WTC11 (cell line): ENCODE data around the gene CD2BP2. TPM values are rescaled to one million over a fixed set of nuclear protein-coding genes. Genes with fewer than 3 reads are reported as not detected.
A peak's percentile ranks its signal among the peaks of the same experiment; 100 is the strongest.

Experiments used
- ATAC-seq: fragments of 200-7000 bp; cut with Tn5 transposase; 2 replicates; pipeline ENCODE4 v1.10.0; 2021; ENCODE audit warnings: mild to moderate bottlenecking, moderate library complexity
- CTCF ChIA-PET: fragments of 300-600 bp; sonication (Branson Sonifier 250); formaldehyde crosslinking; loops from one replicate; lab custom pipeline; 2021; ENCODE audit warnings: antibody characterized with exemption; lab: Charles Lee
- POLR2A ChIA-PET: fragments of 350-600 bp; sonication (Branson Sonifier 250); formaldehyde crosslinking; loops from one replicate; lab custom pipeline; 2021; ENCODE audit warnings: antibody characterized with exemption; lab: Charles Lee
- DNase-seq: peaks from one replicate; pipeline ENCODE4 v3.0.0; 2021; ENCODE audit warnings: low spot score
- H3K27ac Mint-ChIP-seq: 2 replicates; pipeline ENCODE4 v1.8.0; 2021; ENCODE audit warnings: mixed read lengths
- H3K27me3 Mint-ChIP-seq: 2 replicates; pipeline ENCODE4 v1.8.0; 2021; ENCODE audit warnings: low read depth, mild to moderate bottlenecking, moderate library complexity, mixed read lengths
- H3K36me3 Mint-ChIP-seq: 2 replicates; pipeline ENCODE4 v1.8.0; 2021; ENCODE audit warnings: mixed read lengths
- H3K4me1 Mint-ChIP-seq: 2 replicates; pipeline ENCODE4 v1.8.0; 2022; ENCODE audit warnings: mixed read lengths
- H3K4me3 Mint-ChIP-seq: 2 replicates; pipeline ENCODE4 v1.8.0; 2021; ENCODE audit warnings: mild to moderate bottlenecking, moderate library complexity, mixed read lengths
- H3K9me3 Mint-ChIP-seq: 2 replicates; pipeline ENCODE4 v1.8.0; 2021; ENCODE audit warnings: mixed read lengths
- CREB1 ChIP-seq: sonication (generic); formaldehyde crosslinking; IDR thresholded peaks from 2 replicates; pipeline ENCODE4 v1.8.0; 2023; ENCODE audit warnings: mild to moderate bottlenecking, missing genetic modification reagents
- ESRRA ChIP-seq: sonication (generic); formaldehyde crosslinking; IDR thresholded peaks from 2 replicates; pipeline ENCODE4 v1.8.1; 2022; ENCODE audit warnings: mild to moderate bottlenecking, missing genetic modification reagents, borderline replicate concordance
- JAZF1 ChIP-seq: fragments of 250-450 bp; sonication (Bioruptor Pico); IDR thresholded peaks from 2 replicates; pipeline ENCODE4 v1.9.0; 2021; ENCODE audit warnings: moderate library complexity, mild to moderate bottlenecking, inconsistent platforms
- MYBL2 ChIP-seq: sonication (generic); formaldehyde crosslinking; IDR thresholded peaks from 2 replicates; pipeline ENCODE4 v1.8.1; 2023; ENCODE audit warnings: mild to moderate bottlenecking, moderate library complexity, missing genetic modification reagents
- NFE2L1 ChIP-seq: sonication (generic); formaldehyde crosslinking; IDR thresholded peaks from 2 replicates; pipeline ENCODE4 v1.8.1; 2023; ENCODE audit warnings: missing genetic modification reagents
- NR1H2 ChIP-seq: sonication (generic); formaldehyde crosslinking; IDR thresholded peaks from 2 replicates; pipeline ENCODE4 v1.9.0; 2021; ENCODE audit warnings: mild to moderate bottlenecking, moderate library complexity, missing genetic modification reagents
- PRDM15 ChIP-seq: sonication (generic); formaldehyde crosslinking; IDR thresholded peaks from 2 replicates; pipeline ENCODE4 v1.8.0; 2022; ENCODE audit warnings: missing genetic modification reagents
- PREB ChIP-seq: sonication (generic); formaldehyde crosslinking; IDR thresholded peaks from 2 replicates; pipeline ENCODE4 v1.8.1; 2022; ENCODE audit warnings: mild to moderate bottlenecking, missing genetic modification reagents, moderate library complexity, borderline replicate concordance
- RORB ChIP-seq: fragments of 250-450 bp; sonication (Bioruptor Pico); IDR thresholded peaks from 2 replicates; pipeline ENCODE4 v1.9.0; 2021; ENCODE audit warnings: mild to moderate bottlenecking
- ZBTB43 ChIP-seq: sonication (generic); formaldehyde crosslinking; IDR thresholded peaks from 2 replicates; pipeline ENCODE4 v1.8.1; 2023; ENCODE audit warnings: mild to moderate bottlenecking, missing genetic modification reagents
- ZNF281 ChIP-seq: sonication (generic); formaldehyde crosslinking; IDR thresholded peaks from 2 replicates; pipeline ENCODE4 v1.8.0; 2023; ENCODE audit warnings: mild to moderate bottlenecking, missing genetic modification reagents
- ZNF671 ChIP-seq: fragments of 250-450 bp; sonication (Bioruptor Pico); IDR thresholded peaks from 2 replicates; pipeline ENCODE4 v1.8.0; 2021; ENCODE audit warnings: mild to moderate bottlenecking
- total RNA-seq: library from RNA; stranded (reverse); gene quantifications from 3 replicates; pipeline ENCODE4 v1.2.3, GENCODE V29; 2021

CD2BP2 gene
- total RNA-seq, 1 experiment from 2014 or later, result 56.6 TPM

GRCh38 chr16:30359871-30360170, 4.7 kb upstream of the CD2BP2 start:
- POLR2A ChIA-PET, result no interaction called here
- peaks cover 21% of the 10 kb centered on the region for H3K4me1 Mint-ChIP-seq
- H3K9me3 Mint-ChIP-seq, result no peaks in the 10 kb centered on the region
- DNase-seq, result no peak
- CTCF ChIA-PET, result interaction anchor here (0.7 to 3.1 kb wide), 4 partner anchors 10 to 70 kb away, joined by 3 to 17 read pairs (median 7); partner anchors contain the start of genes DCTPP1, TBC1D10B and ZNF771
- peak; percentile 3; the same call in 1 of the 2 replicates for ATAC-seq
- H3K27me3 Mint-ChIP-seq, result no peaks in the 10 kb centered on the region; the same call in 1 of the 2 replicates
- peak overlapping the region; percentile 19; the same call in 1 of the 2 replicates for H3K27ac Mint-ChIP-seq
- H3K36me3 Mint-ChIP-seq, result peaks cover 23% of the 10 kb centered on the region
- no peak overlapping the region for H3K4me3 Mint-ChIP-seq
- TF ChIP-seq RORB (CRISPR knock-in tag), result no peak
- TF ChIP-seq PRDM15 (CRISPR knock-in tag), result peak; percentile 43; the same call in 1 of the 2 replicates
- TF ChIP-seq JAZF1, result no peak
- no peak for TF ChIP-seq ZNF671 (CRISPR knock-in tag)

GRCh38 chr16:30358990-30359870, 4.1 kb upstream of the CD2BP2 start:
- H3K27ac Mint-ChIP-seq, result no peak overlapping the region

More at GRCh38 chr16:30358990-30359870, 4.1 kb upstream of the CD2BP2 start:
- ATAC-seq (peak; percentile 3; the same call in 1 of the 2 replicates), DNase-seq (no peak)
- H3K9me3 Mint-ChIP-seq, result no peaks in the 10 kb centered on the region
- H3K4me3 Mint-ChIP-seq, result no peak overlapping the region
- H3K27me3 Mint-ChIP-seq, result no peaks in the 10 kb centered on the region; the same call in 1 of the 2 replicates
- peaks cover 25% of the 10 kb centered on the region for H3K4me1 Mint-ChIP-seq
- peaks cover 18% of the 10 kb centered on the region for H3K36me3 Mint-ChIP-seq
- ChIA-PET CTCF (interaction anchor here (0.6 to 3.1 kb wide), 6 partner anchors 11 to 179 kb away, joined by 3 to 17 read pairs (median 4); partner anchors contain the start of genes DCTPP1, TBC1D10B and ZNF771), POLR2A (interaction anchor here (1.0 kb wide), 1 partner anchor 36 kb away, joined by 3 read pairs; the partner anchor contains the start of gene ZNF48)
- TF ChIP-seq ESRRA, result no peak
- TF ChIP-seq MYBL2, result no peak
- TF ChIP-seq NFE2L1 (CRISPR knock-in tag), result no peak
- TF ChIP-seq ZNF281 (CRISPR knock-in tag), result no peak
- no peak for TF ChIP-seq NR1H2 (CRISPR knock-in tag)
- no peak for TF ChIP-seq PREB (CRISPR knock-in tag)
- TF ChIP-seq CREB1, result no peak
- no peak for TF ChIP-seq ZBTB43 (CRISPR knock-in tag)
